Ramos (cell line): ENCODE measurements around the gene AUNIP.
"Not testable (repeated sequence)": the region's sequence is repeated elsewhere in the genome, so short reads cannot be mapped to it uniquely, and the experiment has no call there.

Experiments used
- in situ Hi-C: fragments of 300-500 bp; cut with MboI; formaldehyde crosslinking; loops from one replicate; pipeline ENCODE4 v1.14.3; 2022; ENCODE audit warnings: low sequenced_read_pairs; ENCODE audit not compliant: unreplicated experiment

AUNIP gene

DNA sequence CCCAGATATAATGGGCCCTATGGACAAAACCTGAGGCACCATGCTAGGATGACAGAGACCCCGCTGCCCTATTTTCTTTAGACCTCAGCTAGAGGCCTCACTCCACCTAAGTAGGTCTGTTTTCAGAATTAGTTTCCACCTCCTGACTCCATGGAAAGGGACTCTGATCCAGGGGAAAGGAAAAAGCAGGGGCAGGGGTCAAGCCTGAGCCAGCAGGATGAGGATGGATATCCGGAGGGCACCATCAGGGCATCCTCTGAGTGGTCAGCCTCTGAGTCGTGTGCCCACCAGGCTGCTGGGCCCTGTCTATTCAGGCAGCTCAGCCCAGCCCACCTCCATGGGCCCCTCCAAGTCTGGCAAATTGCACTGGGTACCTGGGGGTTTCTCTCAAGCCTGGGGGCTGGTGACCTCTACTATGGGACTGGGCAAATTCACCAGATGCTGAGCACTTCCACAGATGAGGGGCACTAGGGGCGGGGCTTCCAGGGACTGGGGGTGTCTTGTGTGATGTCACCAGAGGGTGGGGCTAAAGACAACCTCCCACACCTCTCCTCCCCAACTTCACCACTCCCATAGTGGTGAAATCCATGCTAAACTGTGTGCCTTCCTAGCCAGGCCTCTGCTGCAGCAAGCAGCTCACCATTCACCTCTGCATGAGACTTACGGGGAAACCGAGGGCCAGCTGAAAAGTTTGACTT lies 10.8 kb upstream of the AUNIP start:
- in situ Hi-C loops: no loop called here

DNA sequence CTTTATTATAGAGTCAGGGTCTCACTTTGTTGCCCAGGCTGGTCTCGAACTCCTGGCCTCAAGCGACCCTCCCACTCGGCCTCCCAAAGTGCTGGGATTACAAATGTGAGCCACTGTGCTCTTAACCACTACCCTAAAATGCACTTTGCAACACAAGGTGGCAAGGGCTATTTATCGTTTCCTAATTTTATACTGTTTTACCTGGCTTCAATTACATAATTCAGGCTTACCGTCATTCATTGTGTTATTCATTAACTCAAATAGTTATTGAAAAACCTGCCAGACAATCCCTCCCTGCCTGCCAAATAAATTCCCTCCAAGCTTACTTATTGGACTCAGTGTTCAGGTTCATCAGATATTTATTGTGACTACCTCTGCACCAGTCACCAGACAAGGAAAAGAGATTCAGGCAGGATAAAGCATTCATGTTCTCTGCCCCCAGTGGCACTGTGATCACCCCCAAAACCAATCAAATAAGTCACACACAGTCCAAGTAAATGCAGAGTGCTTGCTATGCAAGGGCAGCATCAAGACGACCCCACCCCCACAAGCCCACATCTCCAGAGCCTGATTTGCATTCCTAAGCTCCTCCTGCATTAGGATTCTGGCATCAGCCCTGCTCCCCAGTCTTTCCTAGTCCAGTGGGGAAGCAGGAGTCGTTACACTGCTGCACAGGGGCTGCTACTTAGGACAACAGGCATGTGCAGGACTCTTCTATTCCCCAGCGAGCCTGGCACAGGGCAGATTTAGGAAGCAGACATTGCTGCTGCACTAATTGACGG lies 8.1 kb upstream of the AUNIP start:
- in situ Hi-C loops: no loop called here

DNA sequence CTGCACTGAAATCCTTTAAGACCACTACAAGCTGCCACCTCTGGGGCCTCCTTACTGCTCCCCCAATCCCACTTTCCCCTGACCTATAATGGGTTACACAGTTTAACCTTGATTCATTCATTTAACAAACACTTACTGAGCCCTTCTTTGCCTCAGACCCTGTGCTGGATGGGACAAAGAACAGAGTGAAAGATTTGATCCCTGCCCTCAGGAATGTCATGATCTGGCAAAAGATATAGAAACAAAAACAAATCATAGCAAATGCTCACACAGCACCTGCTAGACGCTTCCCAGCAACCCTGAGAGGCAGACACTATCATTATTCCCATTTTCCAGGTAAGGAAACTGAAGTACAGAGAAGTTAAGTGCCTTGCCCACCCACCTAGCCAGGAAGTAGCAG lies 7.0 kb upstream of the AUNIP start:
- in situ Hi-C loops: no loop called here

DNA sequence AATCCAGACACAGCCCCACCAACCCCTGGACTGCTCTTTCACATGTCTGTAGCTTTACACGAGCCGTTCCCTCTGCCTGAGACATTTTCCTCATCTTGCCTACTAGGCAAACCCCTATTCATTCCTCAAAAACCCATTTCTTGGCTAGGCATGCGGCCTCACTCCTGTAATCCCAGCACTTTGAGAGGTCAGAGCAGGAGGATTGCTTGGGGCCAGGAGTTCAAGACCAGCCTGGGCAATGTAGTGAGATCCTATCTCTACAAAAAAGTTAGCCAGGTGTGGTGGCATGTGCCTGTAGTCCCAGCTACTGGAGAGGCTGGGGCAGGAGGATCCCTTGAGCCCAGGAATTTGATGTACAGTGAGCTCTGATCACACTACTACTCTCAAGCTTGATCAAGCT lies 5.2 kb upstream of the AUNIP start:
- in situ Hi-C loops: no loop called here

DNA sequence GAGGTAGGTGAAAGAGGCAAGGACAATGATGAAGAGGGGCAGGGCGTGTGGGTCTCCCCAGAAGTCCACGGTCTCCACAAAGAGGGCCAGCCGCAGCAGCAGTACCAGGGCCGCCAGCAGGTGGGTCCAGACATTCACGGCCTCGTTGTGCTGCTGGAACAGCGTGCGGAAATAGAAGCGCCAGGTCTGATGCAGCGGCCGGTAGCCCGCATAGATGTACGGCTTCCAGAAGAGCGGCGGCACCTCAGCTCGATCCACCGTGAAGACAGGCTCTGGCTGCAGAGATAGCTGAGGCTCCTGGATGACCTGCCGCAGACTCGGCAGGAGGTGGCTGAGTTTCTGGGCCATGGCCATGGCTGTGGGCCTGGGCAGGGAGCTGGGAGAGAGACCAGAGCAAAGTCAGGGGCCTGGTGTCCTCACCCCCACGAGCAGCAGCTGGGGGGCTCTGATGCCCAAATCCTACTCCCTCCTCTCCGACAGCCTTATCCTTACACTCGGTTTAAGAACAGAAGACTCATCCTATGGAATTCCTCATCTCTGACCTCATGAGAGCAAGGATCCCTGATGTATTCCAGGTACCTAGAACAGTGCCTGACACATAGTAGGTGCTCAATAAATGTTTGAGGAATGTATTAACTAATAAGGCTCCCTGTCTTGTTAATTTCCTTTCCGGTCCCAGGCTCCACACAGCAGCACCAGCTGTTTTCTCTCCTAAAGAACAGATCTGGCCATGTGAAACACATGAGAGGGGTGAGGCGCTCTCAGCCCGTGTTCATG lies 4.4 kb upstream of the AUNIP start:
- in situ Hi-C loops: no loop called here

DNA sequence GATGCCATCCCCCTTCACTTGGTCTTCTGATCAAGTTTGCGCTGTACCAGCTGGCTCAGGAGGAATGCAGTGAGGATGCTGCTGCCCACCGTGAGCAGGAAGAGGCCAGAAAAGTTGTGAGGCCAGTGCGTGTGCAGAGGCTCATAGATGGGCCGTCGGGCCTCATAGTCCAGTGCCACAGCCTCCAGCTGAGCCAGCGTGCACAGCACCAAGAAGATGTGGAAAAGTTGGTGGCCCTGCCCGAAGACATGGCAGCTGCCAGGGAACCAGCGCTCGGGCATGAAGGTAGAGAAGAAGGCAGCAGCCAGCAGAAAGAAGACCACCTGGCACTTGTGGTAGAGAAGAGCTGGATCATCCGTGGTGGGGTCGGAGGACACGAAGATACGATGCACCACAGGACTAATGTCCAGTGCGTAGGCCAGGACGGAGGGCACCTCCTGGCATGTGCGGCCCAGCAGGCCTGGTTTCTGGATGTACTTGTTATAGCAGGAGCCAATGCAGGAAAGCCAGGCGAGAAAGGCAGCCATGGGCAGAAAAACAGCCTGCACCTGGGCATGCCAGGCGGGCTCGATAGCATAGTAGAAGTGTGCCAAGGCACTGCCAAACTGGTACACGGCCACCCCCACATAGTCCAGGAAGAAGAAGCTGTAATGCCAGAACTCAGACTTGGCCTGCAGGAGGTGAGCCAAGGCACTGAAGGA lies 3.7 kb upstream of the AUNIP start:
- in situ Hi-C loops: no loop called here

DNA sequence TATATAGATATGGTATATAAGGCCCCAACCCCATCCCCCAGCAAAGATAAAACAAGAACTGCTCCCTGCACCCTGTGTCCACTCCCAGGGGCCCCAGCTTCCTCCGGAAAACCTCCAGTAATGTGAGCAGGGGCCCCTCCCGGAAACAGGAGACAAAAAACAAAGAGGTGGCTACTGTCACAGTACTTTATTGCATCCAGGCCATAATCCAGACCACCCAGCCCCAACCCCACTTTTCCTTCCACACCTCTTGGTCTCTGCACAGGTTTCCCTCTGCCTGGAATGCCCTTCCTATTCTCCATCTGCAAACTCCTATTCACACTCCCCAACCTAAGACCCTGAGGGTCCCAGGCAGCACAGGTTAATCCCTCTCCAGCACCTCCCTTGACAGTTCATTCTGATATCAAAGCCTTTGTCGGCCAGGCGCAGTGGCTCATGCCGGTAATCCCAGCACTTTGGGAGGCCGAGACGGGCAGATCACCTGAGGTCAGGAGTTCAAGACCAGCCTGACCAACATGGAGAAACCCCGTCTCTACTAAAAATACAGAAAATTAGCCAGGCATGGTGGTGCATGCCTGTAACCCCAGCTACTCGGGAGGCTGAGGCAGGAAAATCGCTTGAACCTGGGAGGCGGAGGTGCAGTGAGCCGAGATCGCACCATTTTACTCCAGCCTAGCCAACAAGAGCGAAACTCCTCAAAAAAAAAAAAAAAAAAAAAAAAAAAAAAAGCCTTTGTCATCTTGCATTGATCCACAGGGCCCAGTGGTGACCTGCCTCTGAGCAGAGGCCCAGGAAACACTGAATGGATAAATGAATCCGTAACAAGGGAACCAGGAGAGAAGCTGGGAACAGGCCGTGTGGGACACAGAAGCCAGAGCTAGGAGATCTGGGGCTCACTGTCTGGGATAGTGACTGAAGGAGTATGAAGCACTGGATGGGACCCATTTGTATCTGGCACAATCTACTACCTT lies 2.3 kb upstream of the AUNIP start:
- in situ Hi-C loops: no loop called here

DNA sequence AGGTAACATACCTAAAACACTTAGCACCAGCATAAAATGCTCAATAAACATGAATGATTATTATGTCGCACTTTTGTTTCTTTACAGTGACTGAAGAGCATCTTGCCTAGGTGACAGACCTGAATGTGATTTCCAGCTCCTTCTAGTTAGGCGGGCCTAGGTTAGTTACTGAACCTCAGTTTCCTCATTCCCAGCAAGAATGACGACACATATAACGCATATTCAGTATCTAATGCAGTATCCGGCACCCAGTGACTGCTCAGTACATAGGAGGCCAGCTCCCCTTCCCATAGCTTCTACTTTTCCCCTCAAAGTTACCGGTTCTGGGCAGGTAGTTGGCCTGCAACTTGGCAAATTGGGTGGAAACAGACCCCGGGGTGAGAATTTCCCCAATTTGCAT lies 763 bp downstream of the AUNIP start:
- in situ Hi-C loops: no loop called here

DNA sequence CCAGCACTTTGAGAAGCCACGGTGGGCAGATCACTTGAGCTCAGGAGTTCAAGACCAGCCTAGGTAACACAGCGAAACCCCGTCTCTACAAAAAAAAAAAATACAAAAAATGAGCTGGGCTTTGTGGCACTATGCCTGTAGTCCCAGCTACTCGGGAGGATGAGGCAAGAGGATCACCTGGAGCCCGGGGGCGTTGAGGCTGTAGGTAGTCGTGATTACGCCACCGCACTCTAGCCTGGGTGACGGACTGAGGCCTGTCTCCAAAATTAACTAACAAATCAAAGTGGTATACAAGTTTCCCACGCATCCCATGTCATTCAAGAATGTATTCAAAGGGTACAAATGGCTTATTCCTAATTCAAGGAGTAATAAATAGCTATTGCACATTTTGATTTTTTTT lies 2.4 kb downstream of the AUNIP start:
- in situ Hi-C loops: no loop called here

DNA sequence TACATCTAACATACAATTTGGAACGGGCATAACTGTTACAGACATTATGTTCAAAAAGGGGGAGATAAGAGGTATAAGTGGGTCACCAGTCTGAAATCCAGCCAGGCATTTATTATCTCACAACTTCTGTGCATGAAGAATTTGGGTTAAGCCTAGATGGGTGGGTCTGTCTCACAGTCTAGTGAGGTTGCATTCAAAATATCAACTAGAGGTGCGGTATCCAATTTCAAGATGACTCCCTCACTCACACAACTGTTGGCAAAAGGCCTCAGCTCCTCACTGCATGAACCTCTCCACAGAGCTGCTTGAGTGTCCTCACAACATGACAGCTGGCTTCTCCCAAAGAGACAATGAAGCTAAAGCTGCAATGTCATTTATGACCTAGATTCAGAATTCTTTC lies 4.7 kb downstream of the AUNIP start:
- in situ Hi-C loops: no loop called here

DNA sequence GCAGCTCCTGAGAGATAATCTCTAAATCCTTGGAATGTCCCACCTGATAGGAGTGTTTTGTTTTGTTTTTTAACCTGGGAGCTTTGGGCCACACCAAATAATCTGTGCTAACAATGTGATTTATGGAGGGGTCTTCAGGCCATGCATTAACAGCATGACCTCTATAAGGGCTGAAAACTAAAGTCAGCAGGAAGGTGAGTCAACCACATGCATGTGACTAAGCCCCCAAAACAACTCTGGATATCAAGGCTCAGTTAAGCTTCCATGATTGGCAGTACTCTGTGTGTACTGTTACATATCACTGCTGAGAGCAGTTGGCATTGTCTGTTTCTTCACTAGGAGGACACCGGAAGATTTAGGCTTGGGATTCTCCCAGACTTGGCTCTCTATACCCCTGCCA lies 10.7 kb downstream of the AUNIP start:
- in situ Hi-C loops: no loop called here

DNA sequence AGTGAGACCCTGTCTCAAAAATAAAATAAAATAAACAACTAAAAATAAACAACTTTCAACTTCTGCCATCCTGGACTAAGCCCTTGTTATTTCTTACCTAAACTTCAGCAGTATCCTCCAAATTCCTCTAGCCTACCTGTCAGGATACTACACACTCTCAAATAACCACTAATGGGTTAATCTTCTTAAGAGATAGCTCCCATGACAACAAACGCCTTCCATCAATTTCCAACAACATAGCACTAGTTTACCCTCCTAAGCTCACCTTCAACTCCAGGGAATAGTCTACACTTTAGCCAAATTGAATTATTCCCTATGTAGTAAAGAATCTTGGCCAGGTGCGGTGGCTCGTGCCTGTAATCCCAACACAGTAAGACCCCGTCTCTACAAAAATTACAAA lies 11.3 kb downstream of the AUNIP start:
- in situ Hi-C loops: no loop called here

DNA sequence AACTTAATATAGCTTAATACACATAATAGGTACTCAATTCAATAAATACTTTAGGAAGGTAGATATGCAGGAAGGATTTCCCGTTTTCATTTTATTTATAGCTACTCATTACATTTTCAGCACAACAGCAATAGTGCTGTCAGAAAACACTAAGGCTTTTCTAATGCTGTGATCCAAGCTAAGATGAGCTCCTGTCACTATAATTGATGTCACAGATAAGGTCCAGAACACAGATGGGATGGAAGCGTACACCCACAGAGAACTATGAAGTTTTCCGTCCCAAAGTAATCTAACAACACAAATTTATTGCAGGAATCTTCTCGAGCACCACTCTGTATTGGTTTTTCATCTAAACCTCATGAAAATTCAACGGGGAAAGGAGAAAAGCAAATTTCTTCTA lies 13.6 kb downstream of the AUNIP start:
- in situ Hi-C loops: no loop called here

DNA sequence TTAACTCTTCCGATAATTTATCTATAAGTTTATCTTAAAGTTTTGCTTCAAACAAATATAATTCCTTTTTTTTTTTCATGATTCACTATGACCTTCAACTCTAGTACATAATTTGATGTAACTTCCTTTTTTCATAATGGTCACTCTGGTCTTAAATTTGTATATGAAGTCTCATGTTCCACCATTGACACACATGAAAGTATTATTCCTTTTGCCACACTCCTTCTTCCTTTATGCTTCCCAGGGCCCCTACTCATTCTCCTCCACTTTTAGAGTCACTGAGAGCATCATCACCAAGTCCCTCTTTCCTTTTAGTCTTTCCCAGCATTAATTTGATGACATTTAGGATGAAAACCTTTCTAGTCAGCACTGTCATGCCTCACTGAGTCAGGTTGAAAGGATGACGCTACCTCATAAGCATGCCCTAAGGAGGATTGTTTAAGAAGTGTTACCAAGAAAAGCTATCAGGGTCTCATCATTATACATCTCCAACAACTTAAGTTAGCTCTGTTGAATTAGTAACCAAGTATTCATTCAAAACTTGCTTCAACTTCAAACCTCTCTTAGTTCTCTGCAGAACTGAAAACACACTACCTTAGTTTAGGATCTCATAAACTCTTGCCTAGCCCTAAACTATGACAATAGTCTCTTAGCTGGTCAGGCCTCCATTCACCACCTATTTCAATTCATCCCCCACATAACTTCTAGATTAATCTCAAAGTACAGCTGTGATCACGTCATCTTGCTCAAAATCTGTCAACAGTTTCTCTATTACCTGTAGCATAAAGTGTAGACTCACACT lies 14.5 kb downstream of the AUNIP start:
- in situ Hi-C loops: no loop called here

DNA sequence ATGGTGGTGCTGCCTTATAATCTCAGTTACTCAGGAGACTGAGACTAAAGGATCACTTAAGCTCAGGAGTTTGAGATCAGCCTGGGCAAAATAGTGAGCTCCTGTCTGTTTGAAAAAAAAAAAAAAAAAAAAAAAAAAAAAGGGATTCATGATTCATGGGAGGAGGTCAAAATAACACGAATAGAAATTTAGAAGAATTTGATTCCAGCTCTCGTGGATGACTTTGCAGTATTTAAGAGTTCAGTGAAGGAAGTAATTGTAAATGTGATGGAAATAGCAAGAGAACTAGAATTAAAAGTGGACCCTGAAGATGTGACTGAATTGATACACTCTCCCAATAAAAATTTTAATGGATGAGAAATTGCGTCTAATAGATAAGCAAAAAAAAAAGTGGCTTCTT lies 15.8 kb downstream of the AUNIP start:
- in situ Hi-C loops: no loop called here

DNA sequence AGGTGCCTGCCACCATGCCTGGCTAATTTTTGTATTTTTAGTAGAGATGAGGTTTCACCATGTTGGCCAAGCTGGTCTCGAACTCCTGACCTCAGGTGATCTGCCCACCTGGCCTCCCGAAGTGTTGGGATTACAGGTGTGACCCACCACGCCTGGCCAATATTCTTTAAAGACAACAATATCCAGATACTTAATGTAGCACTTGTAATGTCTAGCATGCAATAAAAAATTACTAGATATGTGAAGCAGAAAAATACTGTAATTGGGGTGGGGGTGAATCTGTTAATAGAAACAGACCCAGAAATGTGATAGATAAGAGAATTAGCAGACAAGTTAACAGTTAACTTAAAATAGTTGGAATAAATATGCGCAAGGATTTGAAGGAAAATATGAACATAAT lies 19.4 kb downstream of the AUNIP start:
- in situ Hi-C loops: not testable (repeated sequence)

DNA sequence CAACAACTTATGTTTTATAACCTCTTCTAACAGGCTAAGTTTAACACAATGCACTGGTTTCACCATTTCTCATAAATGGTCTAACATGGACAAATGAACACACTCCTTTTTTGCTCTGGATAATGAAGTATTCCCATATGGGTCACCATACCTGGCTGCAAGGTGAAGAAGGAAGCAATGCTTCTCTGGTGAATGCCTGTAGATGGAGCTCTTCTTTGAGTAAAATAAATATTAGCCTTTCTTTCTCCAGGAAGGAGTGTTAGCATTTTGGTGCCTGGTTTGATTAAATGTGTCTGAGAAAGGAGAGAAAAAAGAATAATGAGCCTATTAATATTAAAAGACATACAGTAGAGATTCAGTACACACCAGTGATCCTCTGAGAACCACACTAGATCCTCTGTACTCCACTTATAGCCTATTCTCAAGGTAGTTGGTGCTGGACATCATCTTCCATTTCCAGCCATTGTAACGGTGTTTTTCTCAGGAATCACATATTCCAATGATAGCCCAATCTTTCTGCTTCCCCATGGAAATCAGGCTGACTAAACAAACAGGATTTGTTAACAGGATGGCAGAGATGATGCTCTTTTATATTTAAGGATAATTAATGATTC lies 21.9 kb downstream of the AUNIP start:
- in situ Hi-C loops: no loop called here

DNA sequence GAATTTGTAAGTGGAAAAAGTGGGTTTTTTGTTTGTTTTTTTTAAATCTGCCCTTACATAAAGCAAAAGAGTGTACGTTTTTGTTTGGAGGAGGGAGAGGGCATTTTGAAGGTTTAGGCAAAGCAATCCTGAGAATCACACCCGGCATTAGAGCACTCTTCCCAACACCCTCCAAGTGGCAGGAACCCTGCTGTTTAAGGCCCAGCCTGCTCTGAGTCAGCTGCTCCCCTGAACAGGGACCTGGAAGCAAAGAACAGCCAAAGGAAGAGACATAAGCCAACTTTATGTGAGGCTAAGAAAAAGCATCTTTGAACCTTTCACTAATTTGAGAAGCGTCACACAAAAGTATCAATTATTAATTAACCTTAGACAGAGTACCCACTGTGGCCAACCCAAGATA lies 22.6 kb downstream of the AUNIP start:
- in situ Hi-C loops: no loop called here
